HG02642 (cell line): ENCODE data around the gene CHTF18.

ENCODE experiments used
- ATAC-seq: cut with Tn5 transposase; IDR thresholded peaks from one replicate; pipeline ENCODE4 v1.9.1; 2021; ENCODE audit warnings: mild to moderate bottlenecking; ENCODE audit not compliant: unreplicated experiment, poor library complexity

CHTF18 gene

GRCh38 chr16:759110-759910 is 29.1 kb upstream of the CHTF18 start:
- ATAC-seq = no peak

- no peak for ATAC-seq
Observed at GRCh38 chr16:760065-760464, 28.4 kb upstream of the CHTF18 start.

GRCh38 chr16:760545-761343 is 27.7 kb upstream of the CHTF18 start, which contains the start of gene MSLN:
MSLN (plus strand) TSS chr16:760734; CDS start chr16:762681, 1,947 bp downstream.
- ATAC-seq = no peak

GRCh38 chr16:761625-762513 is 26.6 kb upstream of the CHTF18 start:
- no peak for ATAC-seq

GRCh38 chr16:762595-763268 is 25.7 kb upstream of the CHTF18 start:
- no peak for ATAC-seq

- ATAC-seq = no peak
Observed at GRCh38 chr16:763369-764183, 24.8 kb upstream of the CHTF18 start.

- no peak for ATAC-seq
Observed at GRCh38 chr16:764184-764750, 24.2 kb upstream of the CHTF18 start.

GRCh38 chr16:764848-765487 is 23.5 kb upstream of the CHTF18 start:
- ATAC-seq = no peak

GRCh38 chr16:765488-765865 is 22.9 kb upstream of the CHTF18 start:
- no peak for ATAC-seq

GRCh38 chr16:766008-766819 is 22.2 kb upstream of the CHTF18 start:
- ATAC-seq = no peak

- no peak for ATAC-seq
Observed at GRCh38 chr16:766820-767640, 21.4 kb upstream of the CHTF18 start.

GRCh38 chr16:767743-768235 is 20.6 kb upstream of the CHTF18 start:
- ATAC-seq = no peak

GRCh38 chr16:768428-768827 is 20.0 kb upstream of the CHTF18 start:
- ATAC-seq = no peak

GRCh38 chr16:769184-769784 is 19.1 kb upstream of the CHTF18 start:
- no peak for ATAC-seq

GRCh38 chr16:769934-770333 is 18.5 kb upstream of the CHTF18 start:
- no peak for ATAC-seq

GRCh38 chr16:770411-770810 is 18.0 kb upstream of the CHTF18 start:
- ATAC-seq = no peak
